Measurements from ENCODE around the gene CATSPERD.

GRCh38 chr19:5827891-5828660, 107.6 kb downstream of the CATSPERD start:
- no peak for TF ChIP-seq EZH2 (IDR thresholded peaks at IDR 0.05; ENCODE audit: low read depth)
- TF ChIP-seq, protein P1, sequence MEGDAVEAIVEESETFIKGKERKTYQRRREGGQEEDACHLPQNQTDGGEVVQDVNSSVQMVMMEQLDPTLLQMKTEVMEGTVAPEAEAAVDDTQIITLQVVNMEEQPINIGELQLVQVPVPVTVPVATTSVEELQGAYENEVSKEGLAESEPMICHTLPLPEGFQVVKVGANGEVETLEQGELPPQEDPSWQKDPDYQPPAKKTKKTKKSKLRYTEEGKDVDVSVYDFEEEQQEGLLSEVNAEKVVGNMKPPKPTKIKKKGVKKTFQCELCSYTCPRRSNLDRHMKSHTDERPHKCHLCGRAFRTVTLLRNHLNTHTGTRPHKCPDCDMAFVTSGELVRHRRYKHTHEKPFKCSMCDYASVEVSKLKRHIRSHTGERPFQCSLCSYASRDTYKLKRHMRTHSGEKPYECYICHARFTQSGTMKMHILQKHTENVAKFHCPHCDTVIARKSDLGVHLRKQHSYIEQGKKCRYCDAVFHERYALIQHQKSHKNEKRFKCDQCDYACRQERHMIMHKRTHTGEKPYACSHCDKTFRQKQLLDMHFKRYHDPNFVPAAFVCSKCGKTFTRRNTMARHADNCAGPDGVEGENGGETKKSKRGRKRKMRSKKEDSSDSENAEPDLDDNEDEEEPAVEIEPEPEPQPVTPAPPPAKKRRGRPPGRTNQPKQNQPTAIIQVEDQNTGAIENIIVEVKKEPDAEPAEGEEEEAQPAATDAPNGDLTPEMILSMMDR (conservative IDR thresholded peaks at IDR 0.05): no peak
